ENCODE measurements around the gene POLR2J.
"Not testable (repeated sequence)": the region's sequence is repeated elsewhere in the genome, so short reads cannot be mapped to it uniquely, and the experiment has no call there.

DNA sequence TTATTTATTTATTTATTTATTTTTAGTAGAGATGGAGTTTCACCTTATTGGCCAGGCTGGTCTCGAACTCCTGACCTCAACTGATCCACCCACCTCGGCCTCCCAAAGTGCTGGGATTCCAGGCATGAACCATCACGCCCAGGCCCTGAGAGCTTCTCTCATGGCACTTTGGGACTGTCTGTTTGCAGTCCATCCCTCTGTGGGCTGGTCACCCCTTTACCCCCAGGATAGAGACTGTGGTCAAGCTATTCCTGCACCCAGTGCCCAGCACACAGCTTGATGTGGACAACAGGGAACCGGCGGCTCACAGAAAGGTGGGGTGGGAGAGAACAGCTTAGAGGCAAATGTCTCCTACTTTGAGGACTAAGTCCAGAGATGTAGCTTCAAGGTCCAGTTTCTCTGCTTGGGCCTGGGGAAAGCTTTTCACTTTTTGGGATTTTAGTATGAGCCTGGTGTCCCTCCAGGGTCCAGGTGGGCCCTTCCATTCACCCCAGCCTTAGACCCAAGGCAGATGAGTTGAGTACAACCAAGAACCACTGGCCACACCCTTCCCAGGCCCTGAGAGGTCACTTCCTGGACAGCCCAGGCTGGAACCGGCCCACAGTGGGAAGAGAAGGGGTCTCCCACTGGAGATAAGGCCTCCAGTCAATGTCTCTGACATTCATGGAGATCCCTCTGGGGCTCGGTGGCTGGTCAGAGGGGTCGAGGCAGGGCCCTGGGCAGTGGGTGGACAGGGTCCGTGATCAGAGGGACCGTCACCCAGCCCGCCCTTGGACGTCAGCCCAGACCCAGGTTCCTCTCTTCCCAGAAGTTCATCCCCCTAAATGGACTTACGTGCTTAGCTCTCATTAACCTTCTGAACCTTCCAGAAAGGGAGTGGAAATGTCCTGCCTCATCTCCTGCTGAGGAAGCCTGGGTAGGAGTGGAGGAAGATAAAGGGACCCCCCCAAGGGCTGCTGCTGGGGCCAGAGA, 49.4 kb upstream of the POLR2J start:
- TF ChIP-seq, protein P1, sequence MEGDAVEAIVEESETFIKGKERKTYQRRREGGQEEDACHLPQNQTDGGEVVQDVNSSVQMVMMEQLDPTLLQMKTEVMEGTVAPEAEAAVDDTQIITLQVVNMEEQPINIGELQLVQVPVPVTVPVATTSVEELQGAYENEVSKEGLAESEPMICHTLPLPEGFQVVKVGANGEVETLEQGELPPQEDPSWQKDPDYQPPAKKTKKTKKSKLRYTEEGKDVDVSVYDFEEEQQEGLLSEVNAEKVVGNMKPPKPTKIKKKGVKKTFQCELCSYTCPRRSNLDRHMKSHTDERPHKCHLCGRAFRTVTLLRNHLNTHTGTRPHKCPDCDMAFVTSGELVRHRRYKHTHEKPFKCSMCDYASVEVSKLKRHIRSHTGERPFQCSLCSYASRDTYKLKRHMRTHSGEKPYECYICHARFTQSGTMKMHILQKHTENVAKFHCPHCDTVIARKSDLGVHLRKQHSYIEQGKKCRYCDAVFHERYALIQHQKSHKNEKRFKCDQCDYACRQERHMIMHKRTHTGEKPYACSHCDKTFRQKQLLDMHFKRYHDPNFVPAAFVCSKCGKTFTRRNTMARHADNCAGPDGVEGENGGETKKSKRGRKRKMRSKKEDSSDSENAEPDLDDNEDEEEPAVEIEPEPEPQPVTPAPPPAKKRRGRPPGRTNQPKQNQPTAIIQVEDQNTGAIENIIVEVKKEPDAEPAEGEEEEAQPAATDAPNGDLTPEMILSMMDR (IDR thresholded peaks at IDR 0.05), result not testable (repeated sequence)
- TF ChIP-seq POLR2A, POLR2AphosphoS5 (IDR thresholded peaks at IDR 0.05): not testable (repeated sequence)
